ENCODE data around the gene ADK. TPM values are rescaled to one million over a fixed set of nuclear protein-coding genes. Genes with fewer than 3 reads are reported as not detected.
A peak's percentile ranks its signal among the peaks of the same experiment; 100 is the strongest.

ADK gene
- total and polyA plus RNA-seq, 2 of the 4 experiments (the other 2 are of a cell fraction), result 30.6 to 40.9 TPM

DNA sequence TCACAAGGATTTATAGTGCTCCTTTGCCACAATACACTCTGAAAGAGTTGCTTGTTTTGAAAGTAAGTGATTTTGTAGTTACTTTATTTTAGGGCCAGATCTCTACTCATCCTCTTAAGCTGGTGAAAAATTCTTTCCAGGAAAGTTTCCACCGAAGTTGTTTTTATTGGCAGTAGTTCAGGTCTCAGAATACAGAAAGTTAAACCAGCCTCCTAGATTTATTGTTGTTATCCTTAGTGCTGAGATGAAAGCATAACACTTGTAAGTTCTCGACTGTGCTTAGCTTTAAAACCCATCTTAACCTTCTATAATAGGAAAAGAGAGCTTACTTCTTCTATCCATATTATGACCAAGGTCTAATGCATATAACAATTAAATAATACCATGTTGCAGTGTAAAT, 5.9 kb upstream of the ADK start:
- Histone ChIP-seq H4K20me1 (ENCODE audit: insufficient read depth, low read length) (peaks cover 33% of the 10 kb centered on the region), H3K79me1 (ENCODE audit: low read depth in 1 of 2, low read length in 2 of 2) (peaks cover 18 to 73% of the 10 kb centered on the region in 2 experiments), H2BK15ac (ENCODE audit: low read depth, low read length) (no peak overlapping the region), H3K36me3 (ENCODE audit: control insufficient read depth, insufficient read depth, low read length) (no peaks in the 10 kb centered on the region), H2BK20ac (ENCODE audit: low read depth, low read length) (no peak overlapping the region), H3K4me2 (ENCODE audit: low read depth, low read length) (peak overlapping the region; percentile 49; the same call in 1 of the 2 replicates), H3K23ac (ENCODE audit: low read depth, low read length) (no peak overlapping the region), H3K27me3 (ENCODE audit: control insufficient read depth, insufficient read depth, low read length) (no peaks in the 10 kb centered on the region), H3K9me3 (ENCODE audit: control insufficient read depth, insufficient read depth, low read length) (no peaks in the 10 kb centered on the region), H4K5ac (ENCODE audit: low read depth, low read length) (no peak overlapping the region), H4K8ac (ENCODE audit: low read depth in 2 of 2, low read length in 2 of 2) (no peak overlapping the region), H3K27ac (ENCODE audit: insufficient read depth, low read length) (no peak overlapping the region), H3K14ac (replicated peaks; ENCODE audit: low read depth, low read length) (no peak overlapping the region), H3K56ac (ENCODE audit: extremely low read depth, insufficient read depth, low read length) (no peak overlapping the region), H3K18ac (ENCODE audit: low read depth, low read length) (no peak overlapping the region), H4K91ac (ENCODE audit: insufficient read depth, low read depth, low read length) (no peak overlapping the region), H3K4me3 (ENCODE audit: insufficient read depth, low read depth, low read length) (no peak overlapping the region), H2BK120ac (ENCODE audit: low read depth, low read length) (no peak overlapping the region), H2BK5ac (ENCODE audit: low read depth, low read length, poor library complexity, severe bottlenecking) (peak overlapping the region; percentile 53), H2AK9ac (replicated peaks; ENCODE audit: low read depth, low read length, poor library complexity) (no peak overlapping the region), H3K4me1 (ENCODE audit: control insufficient read depth, insufficient read depth, low read length) (peaks cover 3% of the 10 kb centered on the region), H3K9ac (ENCODE audit: low read depth, low read length) (no peak overlapping the region), H3K9me1 (ENCODE audit: insufficient read depth, low read length) (peaks cover 4% of the 10 kb centered on the region; the same call in 1 of the 2 replicates), H2AK5ac (ENCODE audit: low read depth, low read length) (no peak overlapping the region), H2AFZ (replicated peaks; ENCODE audit: low read length, poor library complexity) (no peak overlapping the region), H3K4ac (ENCODE audit: low read depth, low read length) (no peak overlapping the region)
- ChIA-PET POLR2A (ENCODE audit: unreplicated experiment) (interaction anchor here (0.7 kb wide), 1 partner anchor 69 kb away, joined by 5 read pairs; no protein-coding TSS in a partner anchor), CTCF (interaction anchor here (0.6 to 1.3 kb wide), 2 partner anchors 22 to 90 kb away, joined by 3 read pairs; no protein-coding TSS in a partner anchor)
- peak; percentile 89 for DNase-seq
- dilution Hi-C loops (cut with HindIII; ENCODE audit: low sequenced_read_pairs, unreplicated experiment) (no loop called here), intact Hi-C loops (cut with micrococcal nuclease) (loop anchor here (10.0 kb wide), 1 partner anchor 1090 kb away; the partner anchor contains the start of gene COMTD1), in situ Hi-C loops (cut with MboI; ENCODE audit: low sequenced_read_pairs) (no loop called here)
- TF ChIP-seq RFX5 (IDR thresholded peaks at IDR 0.05; ENCODE audit: low read depth, low read length), result no peak
- no peak for TF ChIP-seq MAFK (IDR thresholded peaks at IDR 0.05; ENCODE audit: low read depth, low read length)
- TF ChIP-seq CHD1 (IDR thresholded peaks at IDR 0.05; ENCODE audit: low read depth, low read length), result no peak
- TF ChIP-seq SMC3 (IDR thresholded peaks at IDR 0.05; ENCODE audit: low read depth, low read length), result no peak
- no peak for TF ChIP-seq MAZ (IDR thresholded peaks at IDR 0.05; ENCODE audit: borderline replicate concordance, low read depth, low read length)
- no peak for TF ChIP-seq POLR2A (IDR thresholded peaks at IDR 0.05; ENCODE audit: low read depth, low read length)
- no peak for TF ChIP-seq MXI1 (IDR thresholded peaks at IDR 0.05; ENCODE audit: borderline replicate concordance, low read depth, low read length)
- TF ChIP-seq RAD21 (IDR thresholded peaks at IDR 0.05; ENCODE audit: low read length), result no peak
- no peak for TF ChIP-seq RCOR1 (IDR thresholded peaks at IDR 0.05; ENCODE audit: insufficient replicate concordance, low read length)
- TF ChIP-seq, protein P1, sequence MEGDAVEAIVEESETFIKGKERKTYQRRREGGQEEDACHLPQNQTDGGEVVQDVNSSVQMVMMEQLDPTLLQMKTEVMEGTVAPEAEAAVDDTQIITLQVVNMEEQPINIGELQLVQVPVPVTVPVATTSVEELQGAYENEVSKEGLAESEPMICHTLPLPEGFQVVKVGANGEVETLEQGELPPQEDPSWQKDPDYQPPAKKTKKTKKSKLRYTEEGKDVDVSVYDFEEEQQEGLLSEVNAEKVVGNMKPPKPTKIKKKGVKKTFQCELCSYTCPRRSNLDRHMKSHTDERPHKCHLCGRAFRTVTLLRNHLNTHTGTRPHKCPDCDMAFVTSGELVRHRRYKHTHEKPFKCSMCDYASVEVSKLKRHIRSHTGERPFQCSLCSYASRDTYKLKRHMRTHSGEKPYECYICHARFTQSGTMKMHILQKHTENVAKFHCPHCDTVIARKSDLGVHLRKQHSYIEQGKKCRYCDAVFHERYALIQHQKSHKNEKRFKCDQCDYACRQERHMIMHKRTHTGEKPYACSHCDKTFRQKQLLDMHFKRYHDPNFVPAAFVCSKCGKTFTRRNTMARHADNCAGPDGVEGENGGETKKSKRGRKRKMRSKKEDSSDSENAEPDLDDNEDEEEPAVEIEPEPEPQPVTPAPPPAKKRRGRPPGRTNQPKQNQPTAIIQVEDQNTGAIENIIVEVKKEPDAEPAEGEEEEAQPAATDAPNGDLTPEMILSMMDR (conservative IDR thresholded peaks at IDR 0.05; ENCODE audit: low read depth, low read length), result no peak
- TF ChIP-seq FOS (IDR thresholded peaks at IDR 0.05; ENCODE audit: low read depth, low read length), result no peak
- no TSS peak for BruUV-seq (replicated peaks)
- peak; percentile 94 for ATAC-seq (ENCODE audit: low read depth)
- no CpG with 5 or more reads among the region's 2 CpGs for WGBS, 2 experiments (ENCODE audit: extremely low coverage in 2 of 2, insufficient read length in 1 of 2)

Measured in IMR-90 (cell line).